IMR-90 (cell line): Measurements from ENCODE around the gene GUCD1. TPM values are rescaled to one million over a fixed set of nuclear protein-coding genes. Genes with fewer than 3 reads are reported as not detected.

ENCODE experiments used
- ATAC-seq: fragments of 200-7000 bp; cut with Tn5 transposase; 2 replicates; pipeline ENCODE4 v1.9.1; 2020; ENCODE audit warnings: low read depth, mild to moderate bottlenecking, moderate library complexity
- BruUV-seq: library from RNA; stranded (reverse); fragments of 400-500 nt; replicated peaks from 2 replicates; lab custom pipeline; 2021; lab: Mats Ljungman, UMichigan
- CTCF ChIA-PET: fragments of 300-600 bp; formaldehyde crosslinking; extraction: SDS; loops from one replicate; lab custom pipeline; 2021; ENCODE audit warnings: antibody characterized with exemption; lab: Yijun Ruan, JAX
- POLR2A ChIA-PET: fragments of 300-600 bp; sonication (Branson Sonifier 250); formaldehyde crosslinking; loops from one replicate; lab custom pipeline; 2022; ENCODE audit warnings: antibody characterized with exemption; ENCODE audit not compliant: unreplicated experiment; lab: Charles Lee
- DNase-seq: peaks from one replicate; pipeline ENCODE4 v3.0.0; 2013
- H2AFZ ChIP-seq: replicated peaks from 2 replicates; pipeline ENCODE3; 2013; ENCODE audit warnings: low read length, mild to moderate bottlenecking; ENCODE audit not compliant: poor library complexity
- H2AK5ac ChIP-seq: 2 replicates; pipeline ENCODE4 v1.6.1; 2013; ENCODE audit warnings: low read depth, low read length, inconsistent platforms
- H2AK9ac ChIP-seq: replicated peaks from 2 replicates; pipeline ENCODE3; 2013; ENCODE audit warnings: mild to moderate bottlenecking, low read depth, low read length, moderate library complexity; ENCODE audit not compliant: poor library complexity
- H2BK120ac ChIP-seq: 2 replicates; pipeline ENCODE4 v1.6.1; 2013; ENCODE audit warnings: low read depth, low read length, inconsistent platforms
- H2BK15ac ChIP-seq: 3 replicates; pipeline ENCODE4 v1.6.1; 2013; ENCODE audit warnings: low read depth, low read length, inconsistent platforms
- H2BK20ac ChIP-seq: 2 replicates; pipeline ENCODE4 v1.6.1; 2013; ENCODE audit warnings: low read depth, mild to moderate bottlenecking, inconsistent platforms, low read length, moderate library complexity
- H2BK5ac ChIP-seq: 2 replicates; pipeline ENCODE4 v1.6.1; 2013; ENCODE audit warnings: mild to moderate bottlenecking, low read depth, low read length, inconsistent platforms; ENCODE audit not compliant: poor library complexity, severe bottlenecking
- H3K14ac ChIP-seq: replicated peaks from 2 replicates; pipeline ENCODE4 v1.6.1; 2013; ENCODE audit warnings: low read depth, low read length, inconsistent platforms
- H3K18ac ChIP-seq: 2 replicates; pipeline ENCODE4 v1.6.1; 2013; ENCODE audit warnings: low read depth, low read length, control low read depth
- H3K23ac ChIP-seq: 2 replicates; pipeline ENCODE4 v1.6.1; 2013; ENCODE audit warnings: low read depth, low read length, inconsistent platforms
- H3K27ac ChIP-seq: 2 replicates; pipeline ENCODE4 v1.5.1; 2013; ENCODE audit warnings: mild to moderate bottlenecking, control low read depth, low read length; ENCODE audit not compliant: insufficient read depth
- H3K27me3 ChIP-seq: 2 replicates; pipeline ENCODE4 v1.6.1; 2013; ENCODE audit warnings: low read length; ENCODE audit not compliant: control insufficient read depth, insufficient read depth
- H3K36me3 ChIP-seq: 2 replicates; pipeline ENCODE4 v1.6.1; 2013; ENCODE audit warnings: low read length, mixed read lengths; ENCODE audit not compliant: control insufficient read depth, insufficient read depth
- H3K4ac ChIP-seq: 2 replicates; pipeline ENCODE4 v1.6.1; 2013; ENCODE audit warnings: low read depth, low read length, inconsistent platforms
- H3K4me1 ChIP-seq: 2 replicates; pipeline ENCODE4 v1.6.1; 2013; ENCODE audit warnings: low read length, mixed read lengths; ENCODE audit not compliant: control insufficient read depth, insufficient read depth
- H3K4me2 ChIP-seq: 2 replicates; pipeline ENCODE4 v1.6.1; 2013; ENCODE audit warnings: low read depth, mild to moderate bottlenecking, control low read depth, low read length, moderate library complexity
- H3K4me3 ChIP-seq: 2 replicates; pipeline ENCODE4 v1.5.1; 2013; ENCODE audit warnings: low read depth, mild to moderate bottlenecking, control low read depth, low read length, moderate library complexity; ENCODE audit not compliant: insufficient read depth
- H3K56ac ChIP-seq: 2 replicates; pipeline ENCODE4 v1.6.1; 2013; ENCODE audit warnings: low read length, inconsistent platforms; ENCODE audit not compliant: insufficient read depth; ENCODE audit errors: extremely low read depth
- H3K79me1 ChIP-seq, 2 experiments: 2 replicates each; pipeline ENCODE4 v1.6.1; 2013; ENCODE audit warnings: low read length in 2 of 2, inconsistent platforms in 1 of 2, low read depth in 1 of 2
- H3K9ac ChIP-seq: 2 replicates; pipeline ENCODE4 v1.6.1; 2013; ENCODE audit warnings: low read depth, low read length, control low read depth
- H3K9me1 ChIP-seq: 2 replicates; pipeline ENCODE4 v1.6.1; 2013; ENCODE audit warnings: low read length, inconsistent platforms; ENCODE audit not compliant: insufficient read depth
- H3K9me3 ChIP-seq: 2 replicates; pipeline ENCODE4 v1.6.1; 2013; ENCODE audit warnings: low read length; ENCODE audit not compliant: control insufficient read depth, insufficient read depth
- H4K20me1 ChIP-seq: 2 replicates; pipeline ENCODE4 v1.6.1; 2013; ENCODE audit warnings: low read length, inconsistent platforms; ENCODE audit not compliant: insufficient read depth
- H4K5ac ChIP-seq: 2 replicates; pipeline ENCODE4 v1.6.1; 2013; ENCODE audit warnings: mild to moderate bottlenecking, low read depth, low read length, control low read depth
- H4K8ac ChIP-seq, 2 experiments: 2 replicates each; pipeline ENCODE4 v1.6.1; 2013; ENCODE audit warnings: low read depth in 2 of 2, low read length in 2 of 2, control low read depth in 1 of 2, inconsistent platforms in 1 of 2
- H4K91ac ChIP-seq: 2 replicates; pipeline ENCODE4 v1.6.1; 2013; ENCODE audit warnings: low read depth, low read length, inconsistent platforms; ENCODE audit not compliant: insufficient read depth
- BHLHE40 ChIP-seq: fragments of 150-350 bp; IDR thresholded peaks from 2 replicates; pipeline ENCODE4 v1.6.1; 2016; ENCODE audit warnings: mild to moderate bottlenecking, low read depth, low read length
- CEBPB ChIP-seq: IDR thresholded peaks from 2 replicates; pipeline ENCODE4 v1.6.1; 2012; ENCODE audit warnings: low read depth, low read length, improper control_type of control experiment
- CHD1 ChIP-seq: IDR thresholded peaks from 2 replicates; pipeline ENCODE4 v1.6.1; 2012; ENCODE audit warnings: low read depth, low read length, improper control_type of control experiment
- FOS ChIP-seq: fragments of 150-350 bp; IDR thresholded peaks from 2 replicates; pipeline ENCODE4 v1.6.1; 2016; ENCODE audit warnings: low read depth, low read length
- MAFK ChIP-seq: IDR thresholded peaks from 2 replicates; pipeline ENCODE4 v1.6.1; 2012; ENCODE audit warnings: low read depth, low read length, improper control_type of control experiment
- MAZ ChIP-seq: IDR thresholded peaks from 2 replicates; pipeline ENCODE4 v1.6.1; 2012; ENCODE audit warnings: low read depth, mild to moderate bottlenecking, low read length, improper control_type of control experiment, moderate library complexity, borderline replicate concordance
- NFE2L2 ChIP-seq: fragments of 150-350 bp; IDR thresholded peaks from 2 replicates; pipeline ENCODE4 v1.6.1; 2016; ENCODE audit warnings: low read depth, mild to moderate bottlenecking, low read length
- POLR2A ChIP-seq: IDR thresholded peaks from 2 replicates; pipeline ENCODE4 v1.6.1; 2012; ENCODE audit warnings: mild to moderate bottlenecking, low read depth, low read length
- RAD21 ChIP-seq: IDR thresholded peaks from 2 replicates; pipeline ENCODE4 v1.6.1; 2012; ENCODE audit warnings: low read length, improper control_type of control experiment
- RCOR1 ChIP-seq: IDR thresholded peaks from 2 replicates; pipeline ENCODE4 v1.6.1; 2012; ENCODE audit warnings: mild to moderate bottlenecking, low read length, improper control_type of control experiment; ENCODE audit not compliant: insufficient replicate concordance
- RFX5 ChIP-seq: IDR thresholded peaks from 2 replicates; pipeline ENCODE4 v1.8.0; 2012; ENCODE audit warnings: low read depth, mild to moderate bottlenecking, low read length, moderate library complexity
- SMC3 ChIP-seq: fragments of 150-350 bp; IDR thresholded peaks from 2 replicates; pipeline ENCODE4 v1.6.1; 2016; ENCODE audit warnings: low read depth, mild to moderate bottlenecking, antibody characterized with exemption, low read length, moderate library complexity
- WGBS, 2 experiments: methylation state at CpG; one replicate each; pipeline versions ENCODE4 v1.1.5 to v1.1.7; 2013; ENCODE audit warnings: missing lambda C conversion rate in 2 of 2; ENCODE audit not compliant: insufficient read length in 1 of 2; ENCODE audit errors: extremely low coverage in 2 of 2; 5-methylcytosine and 5-hydroxymethylcytosine counted together
- dilution Hi-C: fragments of 300-500 bp; cut with HindIII; formaldehyde crosslinking; loops from one replicate; pipeline ENCODE4 v1.14.3; 2018; ENCODE audit warnings: low sequenced_read_pairs; ENCODE audit not compliant: unreplicated experiment
- in situ Hi-C: fragments of 300-500 bp; cut with MboI; formaldehyde crosslinking; loops from 3 replicates; pipeline ENCODE4 v1.14.3; 2019; ENCODE audit warnings: low sequenced_read_pairs, inconsistent platforms, mixed read lengths
- intact Hi-C: fragments of 100-400 bp; cut with micrococcal nuclease; formaldehyde crosslinking; loops from 2 replicates; pipeline ENCODE4 v1.10.0; 2022
- polyA plus RNA-seq, 3 experiments: library from polyadenylated mRNA; depleted of rRNA; stranded (reverse); fragments of >200 nt; gene quantifications; 2 replicates each; pipeline ENCODE4 v1.2.3, GENCODE V29; 2012; ENCODE audit warnings: low replicate concordance in 1 of 3
- total RNA-seq: library from RNA; depleted of rRNA; stranded (reverse); fragments of >200 nt; gene quantifications from 2 replicates; pipeline ENCODE4 v1.2.3, GENCODE V29; 2012
- TF ChIP-seq, protein P1 (sequence below): fragments of 150-350 bp; IDR thresholded peaks from 2 replicates; pipeline ENCODE4 v1.6.1; 2016; ENCODE audit warnings: low read depth, mild to moderate bottlenecking, low read length, moderate library complexity, borderline replicate concordance
- TF ChIP-seq, protein P2 (sequence below): fragments of 150-350 bp; IDR thresholded peaks from 2 replicates; pipeline ENCODE4 v1.6.1; 2017; ENCODE audit warnings: mild to moderate bottlenecking, antibody characterized with exemption, low read length, low read depth
- TF ChIP-seq, protein P3 (sequence below): conservative IDR thresholded peaks from 2 replicates; pipeline ENCODE4 v1.5.1; 2012; ENCODE audit warnings: mild to moderate bottlenecking, low read depth, low read length, improper control_type of control experiment

Gene GUCD1
- total and polyA plus RNA-seq, 2 of the 4 experiments (the other 2 are of a cell fraction) = 97.6 to 143 TPM

DNA sequence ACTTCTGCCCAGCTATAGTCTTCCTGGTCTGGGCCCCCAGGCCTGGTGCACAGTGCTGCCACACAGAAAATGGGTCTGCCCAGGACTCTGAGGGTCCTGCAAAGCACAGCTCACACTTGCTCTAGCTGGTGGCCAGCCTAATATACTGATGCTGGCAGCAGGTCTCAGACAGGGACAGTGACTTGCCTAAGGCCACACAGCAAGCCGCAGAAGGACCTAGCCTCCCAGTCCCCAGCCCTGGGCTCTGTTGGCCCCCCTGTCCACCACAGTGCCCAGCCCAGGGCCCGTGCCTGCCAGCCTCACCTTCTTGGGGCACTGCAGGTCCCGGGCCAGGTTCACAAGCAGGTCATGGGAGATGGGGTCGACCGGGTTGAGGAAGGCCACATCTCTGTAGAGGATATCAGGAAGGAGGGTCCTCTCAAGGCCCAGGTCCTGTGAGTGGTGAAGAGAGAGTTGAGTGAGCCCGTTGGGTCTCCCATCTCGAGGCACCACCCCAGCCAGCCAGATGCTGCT lies 34.6 kb upstream of the GUCD1 start:
- POLR2A ChIA-PET = no interaction called here

More for the DNA sequence above, 34.6 kb upstream of the GUCD1 start:
- Histone ChIP-seq H2AFZ (no peak overlapping the region), H2AK5ac (no peak overlapping the region), H4K5ac (no peak overlapping the region), H3K4ac (no peak overlapping the region), H3K79me1 (peaks cover 0 to 8% of the 10 kb centered on the region in 2 experiments; a peak in 2 of 4 replicates), H3K36me3 (peaks cover 27% of the 10 kb centered on the region; the same call in 1 of the 2 replicates), H3K23ac (no peak overlapping the region), H3K18ac (no peak overlapping the region), H3K9me1 (peaks cover 11% of the 10 kb centered on the region), H3K14ac (no peak overlapping the region), H4K8ac (no peak overlapping the region), H3K4me2 (no peak overlapping the region), H2BK15ac (no peak overlapping the region), H3K27ac (no peak overlapping the region), H3K9me3 (no peaks in the 10 kb centered on the region), H3K27me3 (no peaks in the 10 kb centered on the region), H3K4me3 (no peak overlapping the region), H4K91ac (no peak overlapping the region), H2AK9ac (no peak overlapping the region), H3K4me1 (no peaks in the 10 kb centered on the region), H4K20me1 (no peaks in the 10 kb centered on the region), H2BK120ac (no peak overlapping the region), H2BK5ac (no peak overlapping the region), H2BK20ac (no peak overlapping the region), H3K56ac (no peak overlapping the region), H3K9ac (no peak overlapping the region)
- no peak for ATAC-seq
- no peak for DNase-seq
- TF ChIP-seq RFX5 (no peak), CHD1 (no peak), RCOR1 (no peak), NFE2L2 (no peak), SMC3 (no peak), MAZ (no peak), BHLHE40 (no peak), POLR2A (no peak), FOS (no peak), MAFK (no peak), RAD21 (no peak), CEBPB (no peak)
- TF ChIP-seq, protein P1, sequence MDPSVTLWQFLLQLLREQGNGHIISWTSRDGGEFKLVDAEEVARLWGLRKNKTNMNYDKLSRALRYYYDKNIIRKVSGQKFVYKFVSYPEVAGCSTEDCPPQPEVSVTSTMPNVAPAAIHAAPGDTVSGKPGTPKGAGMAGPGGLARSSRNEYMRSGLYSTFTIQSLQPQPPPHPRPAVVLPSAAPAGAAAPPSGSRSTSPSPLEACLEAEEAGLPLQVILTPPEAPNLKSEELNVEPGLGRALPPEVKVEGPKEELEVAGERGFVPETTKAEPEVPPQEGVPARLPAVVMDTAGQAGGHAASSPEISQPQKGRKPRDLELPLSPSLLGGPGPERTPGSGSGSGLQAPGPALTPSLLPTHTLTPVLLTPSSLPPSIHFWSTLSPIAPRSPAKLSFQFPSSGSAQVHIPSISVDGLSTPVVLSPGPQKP = no peak
- TF ChIP-seq, protein P2, sequence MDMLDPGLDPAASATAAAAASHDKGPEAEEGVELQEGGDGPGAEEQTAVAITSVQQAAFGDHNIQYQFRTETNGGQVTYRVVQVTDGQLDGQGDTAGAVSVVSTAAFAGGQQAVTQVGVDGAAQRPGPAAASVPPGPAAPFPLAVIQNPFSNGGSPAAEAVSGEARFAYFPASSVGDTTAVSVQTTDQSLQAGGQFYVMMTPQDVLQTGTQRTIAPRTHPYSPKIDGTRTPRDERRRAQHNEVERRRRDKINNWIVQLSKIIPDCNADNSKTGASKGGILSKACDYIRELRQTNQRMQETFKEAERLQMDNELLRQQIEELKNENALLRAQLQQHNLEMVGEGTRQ = no peak
- TF ChIP-seq, protein P3, sequence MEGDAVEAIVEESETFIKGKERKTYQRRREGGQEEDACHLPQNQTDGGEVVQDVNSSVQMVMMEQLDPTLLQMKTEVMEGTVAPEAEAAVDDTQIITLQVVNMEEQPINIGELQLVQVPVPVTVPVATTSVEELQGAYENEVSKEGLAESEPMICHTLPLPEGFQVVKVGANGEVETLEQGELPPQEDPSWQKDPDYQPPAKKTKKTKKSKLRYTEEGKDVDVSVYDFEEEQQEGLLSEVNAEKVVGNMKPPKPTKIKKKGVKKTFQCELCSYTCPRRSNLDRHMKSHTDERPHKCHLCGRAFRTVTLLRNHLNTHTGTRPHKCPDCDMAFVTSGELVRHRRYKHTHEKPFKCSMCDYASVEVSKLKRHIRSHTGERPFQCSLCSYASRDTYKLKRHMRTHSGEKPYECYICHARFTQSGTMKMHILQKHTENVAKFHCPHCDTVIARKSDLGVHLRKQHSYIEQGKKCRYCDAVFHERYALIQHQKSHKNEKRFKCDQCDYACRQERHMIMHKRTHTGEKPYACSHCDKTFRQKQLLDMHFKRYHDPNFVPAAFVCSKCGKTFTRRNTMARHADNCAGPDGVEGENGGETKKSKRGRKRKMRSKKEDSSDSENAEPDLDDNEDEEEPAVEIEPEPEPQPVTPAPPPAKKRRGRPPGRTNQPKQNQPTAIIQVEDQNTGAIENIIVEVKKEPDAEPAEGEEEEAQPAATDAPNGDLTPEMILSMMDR = no peak
- in situ Hi-C loops (no loop called here), dilution Hi-C loops (no loop called here), intact Hi-C loops (no loop called here)
- CTCF ChIA-PET = no interaction called here
- no TSS peak for BruUV-seq
- no CpG with 5 or more reads among the region's 7 CpGs for WGBS, 2 experiments
